GF-D8 (cell line): ENCODE measurements around the gene APLF.
A peak's percentile ranks its signal among the peaks of the same experiment; 100 is the strongest.
"Not testable (repeated sequence)": the region's sequence is repeated elsewhere in the genome, so short reads cannot be mapped to it uniquely, and the experiment has no call there.

Source experiments
- DNase-seq: peaks from one replicate; lab custom pipeline; 2025; lab: John Stamatoyannopoulos, UW

Gene APLF

DNA sequence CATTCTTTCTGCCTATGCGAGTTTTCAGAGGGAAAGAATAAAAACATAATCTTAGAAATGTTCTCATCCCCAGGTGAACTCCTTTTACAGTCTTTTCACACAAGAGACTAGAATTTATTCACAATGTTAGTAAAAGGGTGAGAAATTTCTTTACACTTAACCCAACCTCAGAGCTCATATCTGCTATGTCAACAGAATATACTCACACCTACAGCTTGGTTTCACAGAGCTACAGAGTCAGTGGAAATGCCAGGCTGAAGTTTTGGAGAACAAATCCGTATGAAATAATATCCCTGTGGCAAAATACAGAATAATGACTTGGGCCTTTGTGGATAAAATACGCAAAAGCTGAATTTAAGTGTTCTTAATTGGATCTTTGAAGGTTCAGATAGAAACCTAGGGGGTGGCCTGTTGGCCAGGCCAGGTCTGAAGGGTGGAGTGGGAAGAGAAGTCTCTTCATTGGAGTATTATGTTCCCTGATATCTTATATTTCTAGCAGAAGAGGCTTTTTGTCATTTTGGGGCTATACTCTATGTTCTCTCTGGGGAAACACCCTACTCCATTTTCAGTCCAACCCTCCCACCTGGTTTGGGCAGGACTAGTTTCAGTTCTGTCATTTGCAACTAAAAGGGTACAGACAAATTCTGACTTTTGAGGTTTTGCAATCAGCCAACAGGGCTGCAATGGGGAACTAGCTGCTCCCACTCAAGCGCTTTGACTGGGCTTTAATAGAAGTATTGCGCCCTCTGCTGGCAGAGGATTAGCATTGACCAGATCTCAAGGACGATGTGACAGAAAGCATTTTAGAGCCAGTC, 26.0 kb upstream of the APLF start:
- peak; percentile 82 for DNase-seq

DNA sequence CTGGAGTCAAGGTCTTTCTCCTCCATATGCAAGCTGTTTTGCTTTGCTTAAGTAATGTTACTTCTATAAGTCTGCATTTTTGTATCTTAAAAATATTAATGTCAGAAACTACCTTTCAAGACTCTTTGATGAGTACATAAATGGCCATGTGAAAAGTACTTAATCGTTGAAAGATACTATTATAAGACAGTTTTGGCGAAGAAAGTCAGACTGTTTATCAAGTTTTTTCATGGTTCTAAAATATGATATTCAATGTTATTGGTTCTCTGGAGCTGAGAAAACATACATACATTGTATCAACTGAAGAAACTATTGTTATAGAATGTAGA, 25.4 kb upstream of the APLF start:
- DNase-seq: no peak

DNA sequence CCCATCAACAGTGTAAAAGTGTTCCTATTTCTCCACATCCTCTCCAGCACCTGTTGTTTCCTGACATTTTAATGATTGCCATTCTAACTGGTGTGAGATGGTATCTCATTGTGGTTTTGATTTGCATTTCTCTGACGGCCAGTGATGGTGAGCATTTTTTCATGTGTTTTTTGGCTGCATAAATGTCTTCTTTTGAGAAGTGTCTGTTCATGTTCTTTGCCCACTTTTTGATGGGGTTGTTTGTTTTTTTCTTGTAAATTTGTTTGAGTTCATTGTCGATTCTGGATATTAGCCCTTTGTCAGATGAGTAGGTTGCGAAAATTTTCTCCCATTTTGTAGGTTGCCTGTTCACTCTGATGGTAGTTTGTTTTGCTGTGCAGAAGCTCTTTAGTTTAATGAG, 21.0 kb upstream of the APLF start:
- DNase-seq: not testable (repeated sequence)

DNA sequence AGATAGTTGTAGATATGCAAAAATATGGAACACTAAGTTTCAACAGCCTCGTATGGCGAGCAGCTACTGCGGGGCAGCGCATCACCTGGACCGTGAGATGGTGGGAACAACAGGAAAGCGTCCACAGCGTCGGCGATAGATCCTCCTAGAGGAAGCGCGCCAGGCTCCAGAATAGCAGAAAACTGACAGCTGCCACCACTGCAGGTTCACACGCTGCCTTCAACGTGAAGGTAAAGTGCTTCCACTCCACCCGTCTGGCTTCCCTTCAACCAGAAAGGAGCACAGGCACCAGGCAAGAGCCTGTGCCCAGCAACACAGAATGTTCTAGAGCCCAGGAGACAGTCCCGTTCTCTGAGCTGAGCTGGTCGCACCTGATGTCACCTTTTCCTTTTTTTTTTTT, 20.3 kb upstream of the APLF start:
- DNase-seq: no peak

DNA sequence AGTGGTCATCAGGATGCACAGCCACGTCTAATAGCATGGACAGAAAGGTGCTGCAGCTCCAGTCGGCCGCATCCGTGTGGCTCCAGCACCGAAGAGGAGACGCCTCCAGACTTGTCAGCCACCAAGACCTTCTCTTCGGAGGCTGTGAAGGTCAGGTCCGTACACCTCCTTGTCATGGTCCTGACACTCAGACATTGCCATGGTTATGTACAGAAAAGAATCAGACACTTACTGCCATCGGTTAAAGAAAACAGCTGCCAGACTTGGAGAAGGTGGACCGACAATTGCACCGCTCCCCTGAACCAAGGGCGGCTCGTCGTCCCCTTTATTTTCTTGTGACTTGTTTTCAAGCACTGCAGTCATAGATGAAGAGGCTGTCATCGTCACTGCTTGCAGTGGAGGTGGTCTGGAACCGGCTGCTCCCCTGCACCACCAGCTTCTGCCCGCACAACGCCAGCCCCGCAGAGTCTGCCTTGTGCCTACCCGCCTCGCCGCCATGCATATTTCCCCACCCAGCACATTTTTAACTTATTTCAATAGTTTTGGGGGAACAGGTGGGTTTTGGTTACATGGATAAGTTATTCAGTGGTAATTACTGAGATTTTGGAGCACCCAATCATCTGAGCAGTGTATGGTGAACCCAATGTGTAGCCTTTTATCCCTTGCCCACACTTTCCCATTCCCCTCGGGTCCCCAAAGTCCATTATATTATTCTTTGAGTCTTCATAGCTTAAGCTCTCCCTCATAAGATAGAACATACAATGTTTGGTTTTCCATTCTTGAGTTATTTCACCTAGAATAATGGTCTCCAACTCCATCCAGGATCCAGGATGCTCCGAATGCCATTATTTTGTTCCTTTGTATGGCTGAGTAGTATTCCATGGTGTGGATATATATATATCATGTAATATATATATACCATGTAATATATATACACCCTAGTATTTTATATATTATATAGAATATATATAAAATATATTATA, 18.4 kb upstream of the APLF start:
- no peak for DNase-seq

DNA sequence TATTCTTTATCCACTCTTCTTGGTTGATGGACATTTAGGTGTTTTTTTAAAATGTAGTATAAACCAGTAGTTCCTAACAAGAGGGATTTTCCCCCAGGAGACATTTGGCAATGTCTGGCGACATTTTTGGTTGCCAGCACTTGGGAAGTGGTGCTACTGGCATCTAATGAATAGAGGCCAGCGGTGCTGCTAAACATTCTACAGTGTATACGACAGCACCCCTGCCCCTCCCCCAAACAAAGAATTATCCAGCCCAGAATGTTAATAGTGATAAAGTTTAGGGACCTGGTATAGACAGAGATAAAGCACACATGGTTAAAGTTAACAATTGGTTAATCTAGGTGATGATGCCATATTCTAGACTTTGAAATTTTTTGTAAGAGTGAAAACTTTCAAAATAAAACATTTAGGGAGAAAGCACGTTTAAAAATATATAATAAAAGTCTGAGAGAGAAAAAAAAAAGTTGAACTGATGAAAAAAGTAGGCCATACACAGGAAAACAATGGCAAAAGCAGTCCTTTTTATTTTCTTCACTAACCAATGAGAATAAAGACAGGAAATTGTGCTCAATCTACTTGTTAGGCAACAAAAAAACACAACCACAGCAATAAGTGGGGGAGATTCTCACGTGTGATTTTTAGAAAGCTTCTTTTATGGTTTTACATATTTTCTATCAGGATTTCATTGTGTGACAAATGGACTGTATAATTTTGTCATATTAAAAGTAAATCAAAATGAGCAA, 15.1 kb upstream of the APLF start:
- DNase-seq: no peak

DNA sequence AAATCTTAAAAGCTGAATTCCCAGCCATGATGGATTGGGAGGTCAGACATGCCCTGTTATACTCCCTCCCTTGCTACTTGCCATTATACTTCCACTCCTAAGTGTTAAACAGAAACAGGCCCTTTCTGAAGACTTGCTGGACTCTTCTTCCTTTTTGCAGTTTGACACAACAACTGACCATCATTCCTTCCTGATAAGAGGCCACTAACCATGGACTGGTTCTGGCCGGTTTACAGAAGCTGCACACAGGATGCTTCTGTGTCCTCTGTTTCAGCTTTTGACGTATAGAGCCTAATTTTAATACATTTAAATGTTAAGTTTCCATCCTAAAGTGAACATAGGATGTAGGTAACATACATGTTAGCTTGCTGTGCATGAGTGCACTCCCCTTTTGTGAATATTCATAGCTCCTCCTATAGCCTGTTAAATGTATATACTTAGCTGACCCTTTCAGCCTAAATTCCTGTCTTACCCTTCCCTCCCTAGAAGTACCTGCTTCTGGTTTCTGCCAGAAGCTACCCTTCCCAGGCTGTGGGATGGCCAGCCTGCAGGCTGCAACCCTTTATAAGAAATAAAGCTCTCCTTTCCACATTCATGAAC, 13.5 kb upstream of the APLF start:
- no peak for DNase-seq

DNA sequence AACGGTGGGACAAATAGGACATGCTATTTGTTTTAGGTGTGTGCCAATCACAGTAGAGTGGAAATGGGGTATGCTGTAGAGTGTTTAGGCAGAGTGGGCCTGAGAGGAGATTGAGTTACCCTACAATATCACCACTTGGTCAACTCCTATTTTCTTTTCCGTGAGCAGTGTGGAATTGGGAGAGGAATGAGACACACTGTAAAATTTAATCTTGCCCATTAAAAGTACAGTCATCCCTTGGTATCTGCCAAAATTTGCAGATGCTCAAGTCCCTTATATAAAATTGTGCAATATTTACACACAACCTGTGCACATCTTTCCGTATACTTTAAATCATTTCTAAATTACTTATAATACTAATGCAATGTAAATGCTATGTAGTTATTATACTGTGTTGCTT, 12.7 kb upstream of the APLF start:
- no peak for DNase-seq

DNA sequence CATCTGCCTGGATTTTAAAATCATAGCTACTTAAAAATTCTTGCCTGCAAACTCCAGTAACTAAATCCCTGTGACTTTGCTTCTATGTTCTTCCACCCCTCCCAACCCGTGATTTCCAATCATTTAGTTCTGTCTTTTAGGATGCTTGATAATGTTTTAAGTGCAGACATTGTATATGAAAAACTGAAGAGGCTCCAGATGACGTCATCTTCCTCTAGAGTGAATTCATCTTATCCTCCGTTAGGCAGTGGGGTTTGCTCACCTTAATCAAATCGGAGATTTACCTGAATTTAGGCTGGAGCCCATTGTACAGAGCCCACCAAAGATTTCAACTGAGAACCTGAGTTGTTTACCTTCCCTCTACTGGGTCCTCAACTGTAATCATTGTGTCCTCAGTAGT, 11.2 kb upstream of the APLF start:
- DNase-seq: no peak

DNA sequence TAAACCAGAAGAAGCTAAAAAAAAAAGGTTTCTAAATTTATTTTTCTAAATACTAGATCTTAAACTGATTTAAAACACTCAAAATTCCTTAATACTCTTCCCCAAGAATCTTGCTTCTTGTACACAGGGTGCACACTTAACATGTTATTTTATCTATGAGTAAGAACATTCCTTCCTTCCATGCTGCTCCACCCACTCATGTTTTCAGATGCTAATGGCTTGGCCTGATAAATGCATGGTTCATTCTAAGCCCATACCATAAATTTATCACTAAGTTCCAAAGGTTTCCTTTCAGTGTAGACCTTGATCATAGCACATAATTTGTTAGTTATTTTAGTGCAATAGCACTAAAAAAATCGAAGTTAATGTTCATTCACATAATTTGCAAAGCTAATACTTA, 8.4 kb upstream of the APLF start:
- DNase-seq: no peak

DNA sequence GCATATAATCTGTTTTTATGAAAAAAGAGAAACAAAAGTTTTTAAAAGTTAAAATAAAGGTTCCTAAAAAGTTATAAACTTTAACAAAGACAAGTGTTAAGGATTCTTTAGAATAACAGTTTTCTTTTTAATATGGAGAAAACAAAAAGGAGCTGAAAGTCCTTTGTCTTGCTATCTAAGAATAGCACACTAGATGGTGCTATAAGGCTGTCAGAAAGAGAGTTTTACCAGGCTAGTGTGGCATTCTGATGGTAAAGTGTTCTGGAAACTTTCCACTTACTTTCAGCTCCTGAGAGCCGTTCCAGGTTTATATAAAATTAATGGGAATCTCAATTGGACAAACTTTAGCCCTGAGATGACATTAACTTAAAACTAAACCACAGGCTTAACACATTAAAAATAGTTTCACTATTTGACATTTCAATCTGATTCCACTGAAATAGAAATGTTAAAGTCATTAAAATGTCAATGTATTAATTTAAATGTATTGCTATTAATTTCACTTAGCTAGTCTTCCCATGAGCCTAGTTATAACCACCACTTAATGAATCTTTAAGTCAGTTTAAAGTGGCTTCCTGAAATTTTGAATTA, 4.0 kb upstream of the APLF start:
- no peak for DNase-seq

DNA sequence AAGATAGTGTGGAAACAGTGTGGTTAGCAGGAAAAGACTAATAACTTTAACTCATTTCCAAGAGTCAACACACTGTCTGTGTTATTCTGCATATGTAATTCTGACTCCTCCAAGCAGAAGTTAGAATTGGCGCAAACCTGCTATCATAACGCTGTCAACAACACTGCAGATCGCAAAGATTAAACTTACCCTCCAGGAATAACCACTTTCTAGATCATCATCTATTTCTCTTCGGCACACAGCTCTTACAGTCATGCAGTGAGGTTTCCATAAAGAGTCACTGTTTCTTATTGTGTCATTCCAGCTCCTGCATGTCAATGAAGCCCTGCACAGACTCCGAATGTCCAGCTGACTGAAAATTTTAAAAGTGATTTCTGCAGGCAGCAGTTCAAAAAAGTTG, 2.7 kb upstream of the APLF start:
- no peak for DNase-seq

DNA sequence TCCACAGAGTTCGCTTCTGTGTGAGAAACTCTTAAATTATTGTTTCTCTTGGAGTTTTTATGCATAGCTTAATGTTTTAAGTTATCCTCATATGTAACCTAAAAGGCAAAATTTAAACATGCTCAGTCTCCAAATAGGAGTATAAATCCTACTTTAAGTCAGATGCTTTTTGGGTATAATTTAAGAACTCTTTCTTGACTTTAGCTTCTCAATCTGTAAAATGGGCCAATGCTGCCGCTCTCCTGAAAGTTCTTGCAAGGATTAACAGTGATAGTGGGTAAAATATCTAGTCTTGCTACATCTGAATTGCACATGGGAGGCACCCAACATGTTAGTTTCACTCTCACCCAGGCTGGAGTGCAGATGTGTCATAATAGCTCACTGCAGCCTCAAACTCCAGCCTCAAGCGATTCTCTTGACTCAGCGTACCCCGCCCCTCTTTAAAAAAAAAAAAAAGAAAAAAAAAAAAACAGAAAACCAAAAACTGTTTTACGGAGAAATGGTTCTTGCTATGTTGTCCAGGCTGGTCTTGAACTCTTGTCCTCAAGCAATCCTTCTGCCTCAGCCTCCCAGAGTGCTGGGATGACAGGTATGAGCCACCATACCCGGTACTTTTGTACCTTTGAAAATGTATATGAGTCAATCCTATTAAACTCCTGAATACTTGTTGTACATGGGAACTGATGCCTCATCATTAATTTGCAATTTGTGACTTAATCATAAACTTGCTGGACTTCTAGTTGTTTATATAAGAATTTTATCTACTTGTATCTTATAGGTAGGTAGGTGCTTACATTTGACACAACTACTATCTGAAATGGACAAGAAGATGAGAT, 2.1 kb upstream of the APLF start:
- no peak for DNase-seq

DNA sequence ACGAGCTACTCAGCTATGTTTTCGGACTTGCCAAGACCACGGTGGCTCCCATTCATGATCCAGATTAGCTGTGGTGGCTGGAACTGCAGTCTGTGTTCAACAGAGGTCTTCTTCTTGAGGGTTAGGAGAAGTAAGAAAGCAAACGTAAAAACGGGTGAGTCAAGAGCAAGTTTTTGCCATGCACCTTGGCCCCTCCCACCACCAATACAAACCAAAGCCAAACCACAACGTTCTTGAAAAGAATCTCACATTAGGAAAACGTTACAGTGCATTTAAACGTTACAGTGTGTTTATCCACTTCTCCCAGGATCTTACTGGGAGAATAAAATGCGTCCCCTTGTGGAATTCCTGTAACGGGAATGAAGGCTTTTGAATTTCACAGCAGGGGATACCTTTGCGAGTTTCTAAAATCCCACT, 1.0 kb upstream of the APLF start:
- no peak for DNase-seq

DNA sequence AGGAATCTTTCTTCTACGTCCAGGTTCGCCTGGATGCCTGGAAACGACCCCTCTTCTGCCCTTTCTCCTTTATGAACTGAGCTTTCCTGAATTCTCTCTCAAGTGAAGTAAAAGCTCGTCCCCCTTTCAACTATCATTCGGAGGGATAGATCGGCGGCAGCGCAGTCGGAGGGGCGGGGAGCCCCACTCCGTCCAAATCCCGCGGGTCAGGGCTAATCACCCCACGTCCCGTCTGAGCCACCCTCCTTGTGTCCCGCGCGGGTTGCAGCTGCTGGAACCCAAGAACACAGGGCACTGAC, 658 bp upstream of the APLF start:
- no peak for DNase-seq

DNA sequence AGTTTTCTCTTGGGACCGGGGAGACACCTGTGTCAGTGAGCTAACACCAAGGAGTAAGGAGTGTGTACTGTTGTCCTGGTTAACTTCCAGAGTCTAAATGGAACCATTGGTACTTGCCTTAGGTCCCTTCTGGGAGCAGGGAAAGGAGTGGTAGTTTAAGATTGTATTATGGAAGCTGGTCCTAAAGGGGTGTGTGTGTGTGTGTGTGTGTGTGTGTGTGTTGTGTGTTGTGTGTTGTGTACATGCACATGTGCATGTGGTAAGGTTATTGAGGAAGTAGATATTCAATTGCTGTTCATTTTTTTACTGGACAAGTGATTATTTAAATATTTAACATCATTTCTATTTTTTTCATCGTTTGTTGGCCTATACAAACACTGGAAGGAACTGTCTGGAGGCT, 1.4 kb downstream of the APLF start:
- no peak for DNase-seq

DNA sequence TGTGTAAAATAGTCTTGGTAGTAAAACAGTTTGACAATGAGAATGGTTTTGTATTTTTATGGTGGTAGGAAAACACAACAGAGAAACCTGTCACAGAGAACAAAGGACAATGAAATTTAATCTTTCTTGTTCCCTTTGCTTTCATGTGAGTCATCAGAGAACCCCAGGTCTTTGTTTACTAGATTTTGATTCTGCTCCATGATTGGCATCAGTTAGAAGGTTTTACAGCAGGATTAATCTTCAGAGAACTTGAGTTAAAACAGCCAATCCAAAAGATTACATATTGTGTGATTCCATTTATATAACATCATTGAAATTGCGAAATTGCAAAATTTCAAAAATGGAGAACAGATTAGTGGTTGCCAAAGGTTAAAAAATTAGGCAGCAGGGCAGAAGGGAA, 2.5 kb downstream of the APLF start:
- DNase-seq: no peak

DNA sequence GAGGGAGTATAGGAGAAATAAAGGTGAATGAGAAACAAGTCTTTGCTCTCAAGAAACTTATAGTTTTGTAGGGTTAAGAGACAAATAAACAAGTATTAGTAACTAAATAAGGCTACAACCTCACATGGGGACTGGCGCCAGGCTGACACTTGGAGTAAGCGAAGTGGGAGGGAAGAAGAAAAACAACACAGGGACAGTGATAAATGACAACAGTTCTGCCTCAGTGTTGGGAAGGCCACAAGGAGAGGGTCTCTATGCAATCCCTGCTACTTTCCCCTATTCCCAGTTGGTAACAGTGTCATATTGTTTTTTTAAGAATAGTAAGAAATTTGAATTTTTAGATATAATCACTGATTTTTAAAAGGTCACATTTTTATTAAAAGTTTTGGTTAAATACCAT, 4.0 kb downstream of the APLF start:
- no peak for DNase-seq

DNA sequence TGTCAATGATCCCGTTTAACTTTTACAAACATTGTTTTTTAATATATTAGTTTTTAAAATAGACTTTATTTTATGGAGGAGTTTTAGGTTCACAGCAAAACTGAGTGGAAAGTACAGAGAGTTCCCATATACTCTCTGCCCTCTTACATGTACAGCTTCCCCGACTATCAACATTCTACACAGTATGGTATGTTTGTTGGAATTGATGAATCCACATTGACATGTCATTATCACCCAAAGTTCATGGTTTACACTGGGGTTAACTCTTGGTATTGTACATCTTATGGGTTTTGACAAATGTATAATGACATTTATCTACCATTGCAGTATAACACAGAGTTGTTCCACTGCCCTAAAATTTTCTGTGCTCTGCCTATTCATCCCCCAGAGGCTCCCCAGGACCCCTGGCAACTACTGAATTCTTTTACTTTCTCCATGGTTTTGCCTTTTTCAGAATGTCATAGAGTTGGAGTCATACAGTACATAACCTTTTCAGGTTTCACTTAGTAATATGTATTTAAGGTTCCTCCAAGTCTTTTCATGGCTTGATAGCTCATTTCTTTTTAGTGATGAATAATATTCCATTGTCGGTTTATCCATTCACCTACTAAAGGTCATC, 5.5 kb downstream of the APLF start:
- no peak for DNase-seq

DNA sequence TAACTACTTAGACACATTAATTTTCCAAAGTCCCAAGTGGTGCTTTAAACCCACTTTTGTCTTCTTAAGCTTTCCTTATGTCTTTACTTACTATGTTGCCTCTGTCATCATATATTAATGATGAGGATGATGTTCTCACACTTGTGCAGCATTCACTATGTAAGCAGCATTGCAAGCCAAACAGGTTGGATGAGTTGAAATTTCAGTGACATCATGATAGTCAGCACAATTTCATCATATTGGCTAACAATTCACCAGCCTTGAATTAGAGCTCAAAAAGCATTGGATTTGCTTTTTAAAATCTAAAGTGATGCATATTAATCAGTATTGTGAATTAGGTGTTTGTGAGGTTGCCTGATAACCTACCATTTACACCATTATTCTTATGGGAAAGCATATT, 7.7 kb downstream of the APLF start:
- no peak for DNase-seq

DNA sequence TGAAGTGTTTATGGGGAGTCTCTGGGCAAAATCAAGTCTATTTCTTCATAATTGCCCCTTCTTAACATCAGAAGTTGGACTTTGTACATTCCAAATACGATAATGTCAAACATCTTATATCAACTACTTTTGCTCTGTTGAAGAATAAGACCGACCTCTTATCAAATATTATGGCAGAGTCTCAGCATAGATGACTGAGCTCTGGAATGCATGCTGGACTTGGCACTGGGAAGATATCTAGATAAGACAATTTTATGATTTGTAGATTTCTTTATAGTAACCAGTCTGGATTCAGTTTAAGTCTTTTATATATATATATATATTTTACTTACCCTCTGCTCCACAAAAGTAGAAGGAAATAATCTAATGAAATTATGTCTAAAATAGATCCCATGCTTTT, 8.2 kb downstream of the APLF start:
- DNase-seq: no peak
